Measurements from ENCODE around the gene RNPS1.

The RNPS1 gene, protein sequence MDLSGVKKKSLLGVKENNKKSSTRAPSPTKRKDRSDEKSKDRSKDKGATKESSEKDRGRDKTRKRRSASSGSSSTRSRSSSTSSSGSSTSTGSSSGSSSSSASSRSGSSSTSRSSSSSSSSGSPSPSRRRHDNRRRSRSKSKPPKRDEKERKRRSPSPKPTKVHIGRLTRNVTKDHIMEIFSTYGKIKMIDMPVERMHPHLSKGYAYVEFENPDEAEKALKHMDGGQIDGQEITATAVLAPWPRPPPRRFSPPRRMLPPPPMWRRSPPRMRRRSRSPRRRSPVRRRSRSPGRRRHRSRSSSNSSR

DNA sequence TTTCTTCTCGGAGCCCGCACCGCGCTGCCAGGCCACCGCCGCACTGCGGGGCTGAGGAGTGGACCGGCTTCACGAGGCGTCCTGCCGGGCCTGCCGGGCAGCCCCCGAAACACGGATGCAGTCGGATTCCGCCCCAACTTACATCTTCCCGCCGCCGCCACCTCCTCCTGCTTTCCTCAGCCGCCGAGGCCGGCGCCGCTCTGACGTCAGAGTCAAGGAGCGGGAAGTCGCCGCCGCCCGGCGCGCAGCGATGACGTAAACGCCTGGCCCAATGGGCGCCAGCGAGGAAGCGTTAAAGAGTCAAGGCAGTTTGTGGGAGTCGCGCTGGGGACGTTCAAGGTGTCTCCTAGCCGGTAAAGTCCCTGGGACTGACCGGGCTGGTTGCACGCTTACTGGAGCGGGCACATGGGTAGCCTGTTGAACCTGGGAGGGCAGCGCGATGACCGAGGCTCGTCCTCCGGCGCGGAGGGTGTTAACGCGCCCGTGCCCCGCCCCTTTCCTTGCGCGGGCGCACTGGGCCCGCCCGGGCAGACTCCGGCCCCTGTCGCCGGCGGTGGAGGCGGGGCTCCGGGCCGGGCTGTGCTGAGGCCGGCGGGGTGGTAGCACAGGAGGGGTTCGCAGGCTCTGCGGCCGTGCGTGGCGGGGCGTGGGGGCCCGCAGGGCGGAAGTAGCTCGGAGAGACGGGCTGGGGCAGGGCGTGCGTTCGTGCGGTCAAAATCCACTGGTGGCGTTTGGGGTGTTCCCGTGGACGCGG lies at the start of gene RNPS1:
Gene RNPS1 (minus strand): TSS at position 214 of the 754 bp plus-strand sequence. CDS start 3,483 bp downstream, outside the sequence.
- peaks cover 48 to 86% (median 74%) of the 10 kb centered on the region in 11 experiments for H4K20me1 ChIP-seq
- 0 out of 22 replicates have a peak, but pooled peaks of 1 of the 11 experiments have one; percentile 28 for TF ChIP-seq Cebpa-rat (IDR thresholded peaks at IDR 0.05)

DNA sequence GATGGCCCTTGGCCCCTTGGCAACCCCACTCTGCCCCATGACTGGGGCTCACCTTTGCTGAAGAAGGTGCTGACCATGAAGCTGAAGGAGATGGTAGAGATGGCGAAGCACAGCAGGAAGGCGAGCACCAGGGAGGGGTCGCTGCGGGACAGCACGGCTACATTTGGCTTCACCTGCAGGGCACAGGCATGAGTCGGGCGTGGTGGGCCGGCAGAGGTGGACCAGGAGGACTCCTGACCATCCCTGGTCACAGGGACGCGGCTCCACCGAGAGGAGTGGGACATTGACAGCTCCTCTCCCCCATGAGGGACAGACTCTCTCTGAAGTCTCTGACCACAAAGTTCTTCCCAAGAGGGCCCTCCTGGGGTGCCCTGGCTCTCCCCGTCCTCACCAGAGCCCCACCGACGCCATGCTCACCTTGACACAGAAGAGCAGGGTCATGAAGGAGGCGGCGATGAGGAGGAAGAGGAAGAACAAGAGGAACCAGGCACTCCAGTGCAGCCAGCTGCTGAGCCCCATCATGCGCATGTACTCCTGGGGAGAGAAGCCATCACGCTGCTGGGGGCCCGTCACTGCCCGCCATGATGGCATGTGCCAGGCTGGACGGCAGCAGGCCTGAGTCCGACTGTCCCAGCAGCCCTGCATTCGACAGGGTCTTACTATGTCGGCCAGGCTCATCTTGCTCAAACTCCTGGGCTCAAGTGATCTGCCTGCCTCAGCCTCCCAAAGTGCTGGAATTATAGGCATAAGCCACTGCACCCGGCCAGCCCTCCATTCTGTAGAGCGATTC lies 49.5 kb upstream of the RNPS1 start:
- Histone ChIP-seq H3K9me3 (replicated peaks in 1 of 11) (no peaks in the 10 kb centered on the region), H3K4me2 (no peak overlapping the region), H4K20me1 (no peaks in the 10 kb centered on the region), H3K27ac (no peak overlapping the region), H3K4me1 (peaks cover 0 to 14% (median 9%) of the 10 kb centered on the region in 10 experiments; a peak in 10 of 20 replicates), H3K9ac (no peak overlapping the region), H3K4me3 (no peak overlapping the region), H3K27me3 (no peaks in the 10 kb centered on the region), H3K36me3 (peaks cover 0 to 13% (median 0%) of the 10 kb centered on the region in 11 experiments; a peak in 4 of 22 replicates)
- TF ChIP-seq Cebpa-rat (IDR thresholded peaks at IDR 0.05): no peak

More for the DNA sequence above, at the start of gene RNPS1:
- Histone ChIP-seq H3K27me3 (no peaks in the 10 kb centered on the region), H3K4me2 (peak within 1 kb of the TSS; percentile 89 to 99 (median 96)), H3K4me3 (peak within 1 kb of the TSS; percentile 72 to 99 (median 88)), H3K4me1 (peaks cover 30 to 53% (median 38%) of the 10 kb centered on the region in 10 experiments), H3K36me3 (peaks cover 18 to 38% (median 31%) of the 10 kb centered on the region in 11 experiments), H3K27ac (peak within 1 kb of the TSS; percentile 93 to 99 (median 97)), H3K9ac (peak within 1 kb of the TSS; percentile 92 to 99 (median 98)), H3K9me3 (replicated peaks in 1 of 11) (no peaks in the 10 kb centered on the region)

DNA sequence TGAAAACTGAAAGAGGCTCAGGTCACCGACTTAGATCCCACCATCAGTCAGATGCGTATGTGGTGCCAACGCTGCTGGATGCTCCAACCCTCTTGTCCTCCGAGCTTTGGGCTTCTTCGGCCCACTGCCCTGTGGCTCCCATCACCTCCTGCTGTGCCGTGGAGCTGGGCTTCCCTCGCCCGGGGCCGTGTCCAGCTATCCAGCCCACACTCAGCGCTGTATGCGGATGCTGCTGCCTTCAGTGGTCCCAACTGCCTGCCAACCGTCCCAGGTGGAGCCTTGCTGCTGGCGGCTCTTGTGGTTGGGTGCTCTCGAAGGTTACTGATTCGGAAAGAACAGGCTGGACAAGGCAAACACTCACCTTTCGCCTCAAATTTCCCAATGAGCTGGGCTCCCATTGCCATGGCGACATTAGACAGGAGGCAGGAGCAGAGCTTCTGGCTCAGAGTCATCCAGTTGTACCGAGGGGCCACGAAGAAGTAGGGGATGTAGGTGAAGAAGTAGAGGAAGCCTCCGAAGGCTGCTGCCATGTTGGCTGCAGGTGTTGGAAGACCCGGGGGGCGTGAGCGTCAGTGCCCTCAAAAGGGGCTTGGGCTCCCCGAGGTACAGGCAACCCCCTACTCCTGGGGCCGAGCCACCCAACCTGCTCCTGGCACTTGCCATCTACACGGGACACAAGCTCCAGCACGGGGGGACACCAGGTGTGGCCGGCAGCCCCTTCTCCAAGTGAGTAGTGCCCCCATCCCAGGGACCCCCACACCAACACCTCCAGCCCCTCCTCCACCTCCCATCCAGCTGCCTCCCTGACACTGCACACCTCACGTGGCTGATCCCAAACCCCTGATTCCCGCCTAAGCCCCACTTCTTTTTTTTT lies 40.4 kb upstream of the RNPS1 start:
- Histone ChIP-seq H3K4me2 (no peak overlapping the region), H3K4me3 (no peak overlapping the region), H3K9ac (no peak overlapping the region), H3K27me3 (no peaks in the 10 kb centered on the region), H3K9me3 (replicated peaks in 1 of 11) (no peaks in the 10 kb centered on the region), H3K36me3 (no peaks in the 10 kb centered on the region; a peak in 4 of 22 replicates), H3K4me1 (no peaks in the 10 kb centered on the region), H3K27ac (no peak overlapping the region), H4K20me1 (no peaks in the 10 kb centered on the region)
- TF ChIP-seq Cebpa-rat (IDR thresholded peaks at IDR 0.05): no peak

DNA sequence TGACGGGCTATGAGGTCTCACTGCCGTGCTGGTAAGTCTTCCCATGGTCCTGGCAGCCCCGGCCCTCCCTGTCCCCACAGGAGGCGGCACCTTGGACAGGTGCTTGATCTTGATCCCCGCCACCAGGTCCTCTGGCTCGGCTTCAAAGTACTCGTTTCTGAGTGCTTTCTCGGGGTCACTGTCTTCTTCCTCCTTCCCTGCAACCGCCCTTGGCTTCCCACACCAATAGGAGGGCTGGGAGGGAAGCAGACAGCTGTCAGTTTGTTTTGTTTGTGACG lies 31.9 kb upstream of the RNPS1 start:
- H3K4me2 ChIP-seq: peak overlapping the region in 3 of 11 experiments; percentile 8 to 15 (median 12); a peak in 3 of 22 replicates
- H3K27ac ChIP-seq: no peak overlapping the region
- no peak for TF ChIP-seq Cebpa-rat (IDR thresholded peaks at IDR 0.05)
- peak overlapping the region in 1 of 11 experiments; percentile 22; a peak in 1 of 22 replicates for H3K9ac ChIP-seq
- peaks cover 5 to 26% (median 16%) of the 10 kb centered on the region in 10 experiments; a peak in 17 of 20 replicates for H3K4me1 ChIP-seq
- H3K9me3 ChIP-seq (replicated peaks in 1 of 11): no peaks in the 10 kb centered on the region
- H3K36me3 ChIP-seq: peaks cover 0 to 3% (median 0%) of the 10 kb centered on the region in 11 experiments; a peak in 2 of 22 replicates
- H3K4me3 ChIP-seq: no peak overlapping the region
- H3K27me3 ChIP-seq: no peaks in the 10 kb centered on the region
- 0 out of 22 replicates have a peak, but pooled peaks cover 0 to 4% (median 0%) of the 10 kb centered on the region in 11 experiments for H4K20me1 ChIP-seq

DNA sequence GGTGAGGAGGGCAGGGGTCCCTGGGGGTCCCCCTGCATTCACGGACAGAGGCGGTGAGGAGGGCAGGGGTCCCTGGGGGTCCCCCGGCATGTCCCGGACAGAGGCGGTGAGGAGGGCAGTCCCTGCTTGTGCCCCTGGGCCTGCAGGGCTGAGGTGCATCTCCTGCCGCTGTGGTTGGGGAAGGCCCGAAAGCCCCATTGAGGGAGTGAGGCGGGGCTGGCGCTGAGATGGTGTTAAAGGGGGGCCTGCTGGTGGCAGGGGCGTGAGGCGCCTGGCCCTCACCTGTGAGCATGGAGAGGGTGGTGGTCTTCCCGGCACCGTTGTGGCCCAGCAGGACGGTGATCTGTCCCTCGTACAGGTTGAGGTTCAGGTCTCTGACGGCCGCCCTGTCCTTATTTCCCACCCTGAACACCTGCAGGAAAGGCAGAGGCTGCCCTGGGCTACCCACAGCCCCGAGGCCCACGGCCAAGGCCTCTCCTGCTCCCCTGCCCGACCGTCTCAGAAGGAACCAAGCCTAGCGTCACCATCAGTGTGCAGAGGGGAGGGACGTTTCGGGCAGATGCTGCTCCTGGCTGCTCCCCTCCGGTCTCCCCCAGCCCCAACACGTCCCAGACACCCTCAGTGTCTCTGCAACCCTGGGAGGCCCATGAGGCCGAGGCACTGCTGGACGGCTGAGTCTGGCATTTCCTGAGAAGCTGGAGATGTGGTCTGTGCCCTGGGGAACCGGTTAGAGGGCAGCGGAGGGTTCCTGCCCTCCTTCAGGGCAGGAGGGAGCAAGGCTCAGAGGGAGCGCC lies 31.4 kb upstream of the RNPS1 start:
- H3K4me3 ChIP-seq: no peak overlapping the region

DNA sequence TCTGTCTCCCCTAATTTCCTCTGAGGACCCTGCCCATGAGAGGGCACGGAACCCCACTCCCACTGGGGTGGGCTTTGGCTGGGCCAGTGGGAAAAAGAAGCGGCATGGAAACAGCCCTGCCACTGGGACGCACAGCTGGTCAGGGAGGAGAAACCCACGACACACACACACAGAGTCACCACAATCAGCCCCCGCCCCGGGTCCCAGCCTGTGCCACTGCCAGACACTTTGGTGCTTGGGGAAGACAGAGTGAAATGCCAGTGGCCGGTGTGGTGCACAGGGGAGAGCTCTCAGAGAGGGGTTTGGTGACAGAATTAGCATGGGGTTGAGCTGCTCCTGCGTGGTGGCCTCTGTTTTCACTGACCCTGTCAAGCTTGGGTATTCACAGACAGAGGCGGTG lies 30.7 kb upstream of the RNPS1 start:
- Histone ChIP-seq H3K9ac (no peak overlapping the region), H4K20me1 (0 out of 22 replicates have a peak, but pooled peaks cover 0 to 4% (median 0%) of the 10 kb centered on the region in 11 experiments), H3K9me3 (replicated peaks in 1 of 11) (no peaks in the 10 kb centered on the region), H3K27ac (no peak overlapping the region), H3K27me3 (no peaks in the 10 kb centered on the region), H3K4me3 (no peak overlapping the region), H3K36me3 (peaks cover 0 to 3% (median 0%) of the 10 kb centered on the region in 11 experiments; a peak in 1 of 22 replicates), H3K4me1 (peaks cover 5 to 26% (median 16%) of the 10 kb centered on the region in 10 experiments; a peak in 17 of 20 replicates), H3K4me2 (no peak overlapping the region)
- no peak for TF ChIP-seq Cebpa-rat (IDR thresholded peaks at IDR 0.05)

More for the DNA sequence above, 31.4 kb upstream of the RNPS1 start:
- peak overlapping the region in 3 of 11 experiments; percentile 8 to 15 (median 12); a peak in 3 of 22 replicates for H3K4me2 ChIP-seq
- peaks cover 0 to 3% (median 0%) of the 10 kb centered on the region in 11 experiments; a peak in 2 of 22 replicates for H3K36me3 ChIP-seq
- H3K9ac ChIP-seq: peak overlapping the region in 2 of 11 experiments; percentile 15 to 22; a peak in 2 of 22 replicates
- no peak overlapping the region for H3K27ac ChIP-seq
- no peaks in the 10 kb centered on the region for H3K9me3 ChIP-seq (replicated peaks in 1 of 11)
- no peak for TF ChIP-seq Cebpa-rat (IDR thresholded peaks at IDR 0.05)
- no peaks in the 10 kb centered on the region for H3K27me3 ChIP-seq
- H3K4me1 ChIP-seq: peaks cover 5 to 26% (median 16%) of the 10 kb centered on the region in 10 experiments; a peak in 17 of 20 replicates
- 0 out of 22 replicates have a peak, but pooled peaks cover 0 to 4% (median 0%) of the 10 kb centered on the region in 11 experiments for H4K20me1 ChIP-seq

DNA sequence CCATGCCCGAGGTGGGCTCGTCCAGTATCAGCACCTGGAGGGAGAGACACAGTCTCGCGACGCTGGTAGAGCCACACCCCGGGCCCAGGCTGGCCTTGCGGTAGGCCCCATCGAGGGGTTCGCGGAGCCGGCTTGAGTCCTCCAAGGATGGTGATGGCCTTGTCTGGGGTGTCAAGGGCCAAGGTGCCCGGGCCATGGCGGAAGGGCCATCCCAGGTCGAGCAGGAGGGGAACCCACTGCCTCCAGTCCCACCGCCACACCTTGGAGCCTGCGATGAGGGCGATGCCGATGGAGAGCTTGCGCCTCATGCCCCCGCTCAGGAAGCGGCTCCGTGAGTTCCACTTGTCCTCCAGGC lies 29.6 kb upstream of the RNPS1 start:
- Histone ChIP-seq H3K4me3 (no peak overlapping the region), H4K20me1 (0 out of 22 replicates have a peak, but pooled peaks cover 0 to 4% (median 0%) of the 10 kb centered on the region in 11 experiments), H3K9ac (no peak overlapping the region), H3K9me3 (replicated peaks in 1 of 11) (no peaks in the 10 kb centered on the region), H3K36me3 (peaks cover 0 to 3% (median 0%) of the 10 kb centered on the region in 11 experiments; a peak in 1 of 22 replicates), H3K4me2 (peak overlapping the region in 2 of 11 experiments; percentile 61; a peak in 2 of 22 replicates), H3K27ac (0 out of 22 replicates have a peak overlapping the region, but pooled peaks of 1 of the 11 experiments have one; percentile 50), H3K4me1 (peaks cover 5 to 26% (median 16%) of the 10 kb centered on the region in 10 experiments; a peak in 17 of 20 replicates), H3K27me3 (no peaks in the 10 kb centered on the region)
- TF ChIP-seq Cebpa-rat (IDR thresholded peaks at IDR 0.05): no peak

Data from BLaER1 treated with 17β-estradiol and CSF1 and Interleukin-3, amounts not matched to agents 10 nM and 100 nM (cell line).